ENCODE measurements around the gene PRDM7.

DNA sequence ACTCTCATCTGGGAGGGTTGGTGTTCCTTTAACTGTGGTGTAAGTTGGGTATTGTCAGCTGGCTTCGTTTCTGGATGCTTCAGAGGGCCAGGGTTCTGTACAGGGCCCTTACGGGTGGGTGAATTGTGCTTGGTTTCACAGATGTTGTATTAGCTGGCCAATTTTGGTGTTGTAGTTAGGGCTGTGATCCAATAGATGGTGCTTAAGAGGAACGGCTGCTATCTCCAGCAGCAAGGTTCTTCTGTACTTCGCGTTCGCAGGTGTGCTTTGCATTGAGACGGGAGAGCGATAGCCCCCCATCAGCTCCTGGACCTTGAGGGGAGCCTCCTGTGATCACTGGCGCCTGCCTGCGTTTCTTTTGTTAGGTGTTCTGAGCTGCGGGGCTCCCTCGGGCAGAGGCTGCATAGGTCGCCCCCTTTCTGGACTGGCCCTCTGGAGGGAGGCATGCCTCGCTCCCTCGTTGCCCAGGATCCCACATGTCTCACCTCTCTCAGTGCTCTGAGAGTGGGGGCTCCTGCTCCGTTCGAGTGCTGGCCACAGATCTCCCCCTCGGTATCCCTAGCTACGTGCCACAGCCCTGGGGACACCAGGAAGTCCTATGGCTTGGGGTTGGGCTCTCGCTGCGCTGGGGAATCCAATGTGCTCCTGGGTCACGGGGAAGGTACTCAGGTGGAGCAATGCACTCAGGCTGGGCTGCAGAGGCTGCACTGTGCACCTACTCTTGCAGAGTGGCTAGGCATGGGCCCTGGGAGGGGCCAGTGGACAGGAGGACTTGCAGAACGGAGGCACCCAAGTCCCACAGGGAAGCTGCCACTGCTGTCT is 837 bp upstream of the PRDM7 start:
- no peak for TF ChIP-seq CTCF (IDR thresholded peaks at IDR 0.05)
- TF ChIP-seq POLR2A (IDR thresholded peaks at IDR 0.05) = no peak

Data from testis (tissue), 2 donors.